ENCODE measurements around the gene WDFY4. TPM values are rescaled to one million over a fixed set of nuclear protein-coding genes. Genes with fewer than 3 reads are reported as not detected.

Gene WDFY4
- total RNA-seq, 1 experiment from 2014 or later = 144 TPM

DNA sequence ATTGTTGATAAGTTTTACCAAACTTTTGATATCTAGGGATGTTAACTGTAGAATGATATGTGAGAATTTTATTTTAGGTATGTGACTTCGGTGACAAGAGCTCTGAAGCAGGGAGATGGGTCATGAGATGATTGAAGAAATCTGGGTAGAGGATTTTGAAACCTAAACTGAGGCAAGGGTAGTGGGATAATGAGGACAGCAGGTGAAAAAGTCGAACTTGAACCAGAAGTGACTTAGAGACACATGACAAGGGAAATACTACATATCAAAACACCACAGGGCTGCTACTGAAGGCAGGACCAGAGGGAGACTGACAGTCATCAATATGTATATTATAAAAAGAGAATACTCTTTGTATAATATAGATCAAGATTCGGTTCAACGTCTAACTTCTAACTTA is 113.2 kb downstream of the WDFY4 start:
- Histone ChIP-seq H2AFZ (ENCODE audit: low read length) (no peak overlapping the region), H3K4me1 (ENCODE audit: low read length) (peaks cover 4% of the 10 kb centered on the region; the same call in 1 of the 2 replicates), H3K27ac (ENCODE audit: low read length) (no peak overlapping the region), H3K36me3 (ENCODE audit: insufficient read depth, low read length) (peaks cover 68% of the 10 kb centered on the region), H3K4me3 (ENCODE audit: low read length) (no peak overlapping the region), H3K4me2 (ENCODE audit: low read depth, low read length, poor library complexity, severe bottlenecking) (no peak overlapping the region), H3K79me2 (ENCODE audit: low read length) (peaks cover 16% of the 10 kb centered on the region), H3K9me3 (ENCODE audit: low read length) (no peaks in the 10 kb centered on the region), H3K9ac (ENCODE audit: low read length) (no peak overlapping the region), H3K9me2 (replicated peaks; ENCODE audit: insufficient read depth, low read length) (no peaks in the 10 kb centered on the region), H3K27me3 (ENCODE audit: low read length) (no peaks in the 10 kb centered on the region), H4K20me1 (ENCODE audit: insufficient read depth, low read depth, low read length) (0 out of 2 replicates have a peak, but pooled peaks cover 10% of the 10 kb centered on the region)
- DNase-seq = no peak

DNA sequence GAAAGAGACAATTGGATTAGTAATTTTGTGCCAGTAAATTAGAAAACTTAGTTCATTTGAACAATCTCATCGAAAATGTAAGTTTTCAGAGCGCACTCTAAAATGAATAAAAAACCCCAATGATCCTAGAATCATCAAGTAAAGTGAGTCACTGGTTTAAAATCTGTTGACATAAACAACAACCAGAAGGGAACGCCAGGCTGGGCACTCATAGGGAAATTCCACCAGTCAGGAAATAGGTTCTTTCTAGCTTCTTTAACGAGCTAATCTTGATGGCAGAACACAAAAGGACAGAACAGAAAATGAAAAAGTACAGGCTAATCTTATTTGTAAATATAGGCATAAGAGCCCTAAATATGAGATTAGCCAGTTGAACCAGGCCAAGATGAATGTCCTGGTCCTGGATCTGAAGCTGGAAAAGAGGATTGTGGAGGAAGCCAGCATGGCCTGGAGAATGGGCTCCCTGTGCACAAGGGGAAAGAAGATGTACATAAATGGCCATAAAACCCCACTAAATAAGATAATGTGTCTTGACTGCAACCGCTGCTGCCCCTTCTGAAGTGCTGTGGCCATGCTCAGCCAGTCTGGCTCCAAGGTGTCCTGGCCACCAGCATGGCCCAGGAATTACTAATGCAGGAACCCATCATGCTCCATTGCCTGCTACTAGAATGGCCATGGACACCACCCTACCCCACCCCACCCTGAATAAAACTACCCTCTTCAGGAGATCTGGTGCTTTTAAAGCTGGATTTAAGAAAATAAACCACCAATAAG is 114.0 kb downstream of the WDFY4 start:
- H2AFZ ChIP-seq (ENCODE audit: low read length) = no peak overlapping the region
- H3K27ac ChIP-seq (ENCODE audit: low read length) = no peak overlapping the region
- H3K9me2 ChIP-seq (replicated peaks; ENCODE audit: insufficient read depth, low read length) = no peaks in the 10 kb centered on the region
- peaks cover 16% of the 10 kb centered on the region for H3K79me2 ChIP-seq (ENCODE audit: low read length)
- H3K9me3 ChIP-seq (ENCODE audit: low read length) = no peaks in the 10 kb centered on the region
- H3K4me3 ChIP-seq (ENCODE audit: low read length) = no peak overlapping the region
- no peak for DNase-seq
- H3K27me3 ChIP-seq (ENCODE audit: low read length) = no peaks in the 10 kb centered on the region
- 0 out of 2 replicates have a peak, but pooled peaks cover 10% of the 10 kb centered on the region for H4K20me1 ChIP-seq (ENCODE audit: insufficient read depth, low read depth, low read length)
- no peak overlapping the region for H3K4me2 ChIP-seq (ENCODE audit: low read depth, low read length, poor library complexity, severe bottlenecking)
- H3K9ac ChIP-seq (ENCODE audit: low read length) = no peak overlapping the region
- H3K36me3 ChIP-seq (ENCODE audit: insufficient read depth, low read length) = peaks cover 70% of the 10 kb centered on the region
- H3K4me1 ChIP-seq (ENCODE audit: low read length) = peaks cover 4% of the 10 kb centered on the region; the same call in 1 of the 2 replicates

DNA sequence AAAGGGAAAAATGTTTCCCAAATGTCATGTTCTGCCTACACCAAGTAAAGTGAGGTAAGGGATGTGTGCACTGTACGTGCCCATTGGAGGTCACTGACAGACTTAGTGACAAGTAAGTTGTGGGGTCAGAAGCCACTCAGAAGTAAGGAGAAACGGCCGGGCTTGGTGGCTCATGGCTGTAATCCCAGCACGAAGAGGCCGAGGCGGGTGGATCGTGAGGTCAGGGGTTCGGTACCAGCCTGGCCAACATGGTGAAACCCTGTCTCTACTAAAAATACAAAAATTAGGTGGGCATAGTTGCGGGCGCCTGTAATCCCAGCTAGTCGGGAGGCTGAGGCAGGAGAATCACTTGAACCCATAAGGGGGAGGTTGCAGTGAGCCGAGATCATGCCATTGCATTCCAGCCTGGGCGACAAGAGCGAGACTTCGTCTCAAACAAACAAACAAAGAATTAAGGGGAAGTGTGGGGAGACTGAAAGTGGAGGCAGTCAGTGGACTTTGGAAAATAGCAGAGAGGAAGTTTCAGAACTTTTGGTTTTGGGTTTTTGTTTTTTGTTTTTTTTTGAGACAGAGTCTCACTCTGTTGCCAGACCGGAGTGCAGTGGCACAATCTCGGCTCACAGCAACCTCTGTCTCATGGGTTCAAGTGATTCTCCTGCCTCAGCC is 114.8 kb downstream of the WDFY4 start:
- Histone ChIP-seq H3K27me3 (ENCODE audit: low read length) (no peaks in the 10 kb centered on the region), H3K4me2 (ENCODE audit: low read depth, low read length, poor library complexity, severe bottlenecking) (no peak overlapping the region), H3K9ac (ENCODE audit: low read length) (no peak overlapping the region), H4K20me1 (ENCODE audit: insufficient read depth, low read depth, low read length) (0 out of 2 replicates have a peak, but pooled peaks cover 2% of the 10 kb centered on the region), H3K4me1 (ENCODE audit: low read length) (peaks cover 4% of the 10 kb centered on the region; the same call in 1 of the 2 replicates), H3K9me3 (ENCODE audit: low read length) (no peaks in the 10 kb centered on the region), H3K36me3 (ENCODE audit: insufficient read depth, low read length) (peaks cover 64% of the 10 kb centered on the region), H2AFZ (ENCODE audit: low read length) (no peak overlapping the region), H3K9me2 (replicated peaks; ENCODE audit: insufficient read depth, low read length) (no peaks in the 10 kb centered on the region), H3K4me3 (ENCODE audit: low read length) (no peak overlapping the region), H3K79me2 (ENCODE audit: low read length) (peaks cover 16% of the 10 kb centered on the region), H3K27ac (ENCODE audit: low read length) (no peak overlapping the region)
- DNase-seq = no peak

DNA sequence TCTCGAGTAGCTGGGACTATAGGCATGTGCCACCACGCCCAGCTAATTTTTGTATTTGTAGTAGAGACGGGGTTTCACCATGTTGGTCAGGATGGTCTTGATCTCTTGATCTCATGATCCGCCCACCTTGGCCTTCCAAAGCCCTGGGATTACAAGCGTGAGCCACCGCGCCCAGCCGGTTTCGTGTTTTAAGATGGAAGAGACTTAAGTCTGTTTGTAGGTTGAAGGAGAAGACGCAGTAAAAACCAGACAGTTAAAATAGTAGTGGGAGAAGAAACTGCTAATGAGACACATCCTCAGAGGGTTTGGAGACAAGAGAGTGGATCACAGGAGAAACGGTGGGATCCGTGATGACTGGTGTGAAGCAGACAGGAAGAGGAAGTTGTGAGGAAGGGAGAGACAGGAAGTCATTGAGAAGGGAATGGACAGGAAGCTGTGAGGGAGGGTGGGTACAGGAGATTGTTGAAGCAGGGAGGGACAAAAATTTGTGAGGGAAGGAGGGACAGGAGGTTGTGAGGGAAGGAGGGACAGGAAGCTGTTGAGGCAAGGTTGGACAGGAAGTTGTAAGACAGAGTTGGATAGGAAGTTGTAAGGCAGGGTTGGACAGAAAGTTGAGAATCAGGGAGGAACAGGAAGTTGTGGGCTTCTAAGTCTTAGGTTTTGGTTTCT is 115.5 kb downstream of the WDFY4 start:
- no peak overlapping the region for H3K9ac ChIP-seq (ENCODE audit: low read length)
- no peaks in the 10 kb centered on the region for H3K9me3 ChIP-seq (ENCODE audit: low read length)
- peaks cover 4% of the 10 kb centered on the region; the same call in 1 of the 2 replicates for H3K4me1 ChIP-seq (ENCODE audit: low read length)
- no peaks in the 10 kb centered on the region for H4K20me1 ChIP-seq (ENCODE audit: insufficient read depth, low read depth, low read length)
- H3K4me2 ChIP-seq (ENCODE audit: low read depth, low read length, poor library complexity, severe bottlenecking) = no peak overlapping the region
- no peak overlapping the region for H3K4me3 ChIP-seq (ENCODE audit: low read length)
- H3K27ac ChIP-seq (ENCODE audit: low read length) = peak overlapping the region; percentile 53
- peaks cover 16% of the 10 kb centered on the region for H3K79me2 ChIP-seq (ENCODE audit: low read length)
- H2AFZ ChIP-seq (ENCODE audit: low read length) = no peak overlapping the region
- DNase-seq = peak; percentile 56
- no peaks in the 10 kb centered on the region for H3K9me2 ChIP-seq (replicated peaks; ENCODE audit: insufficient read depth, low read length)
- no peaks in the 10 kb centered on the region for H3K27me3 ChIP-seq (ENCODE audit: low read length)
- H3K36me3 ChIP-seq (ENCODE audit: insufficient read depth, low read length) = peaks cover 65% of the 10 kb centered on the region

DNA sequence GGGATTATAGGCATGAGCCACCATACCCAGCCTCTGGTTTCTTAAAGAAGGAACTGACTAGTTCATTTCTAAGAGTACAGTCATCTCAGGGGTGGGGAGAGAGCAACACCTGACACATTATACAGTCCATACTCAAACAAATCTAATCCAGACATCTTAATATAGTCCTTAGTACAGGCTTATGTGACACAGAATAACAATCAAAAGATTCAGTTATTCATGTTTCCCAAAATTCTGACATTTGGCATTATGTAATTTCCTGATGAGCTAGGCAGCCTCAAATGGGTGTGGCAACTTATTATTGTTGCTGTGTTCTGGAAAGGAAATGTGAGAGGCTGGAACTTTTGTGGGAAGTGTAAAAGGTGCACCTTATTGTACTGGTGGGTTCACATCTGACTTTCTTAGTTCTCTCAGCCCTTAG is 116.3 kb downstream of the WDFY4 start:
- no peak overlapping the region for H2AFZ ChIP-seq (ENCODE audit: low read length)
- no peak overlapping the region for H3K4me3 ChIP-seq (ENCODE audit: low read length)
- no peak overlapping the region for H3K4me2 ChIP-seq (ENCODE audit: low read depth, low read length, poor library complexity, severe bottlenecking)
- no peak for DNase-seq
- H4K20me1 ChIP-seq (ENCODE audit: insufficient read depth, low read depth, low read length) = no peaks in the 10 kb centered on the region
- no peak overlapping the region for H3K9ac ChIP-seq (ENCODE audit: low read length)
- H3K9me3 ChIP-seq (ENCODE audit: low read length) = no peaks in the 10 kb centered on the region
- 0 out of 2 replicates have a peak overlapping the region, but pooled peaks have one; percentile 15 for H3K27ac ChIP-seq (ENCODE audit: low read length)
- no peaks in the 10 kb centered on the region for H3K27me3 ChIP-seq (ENCODE audit: low read length)
- no peaks in the 10 kb centered on the region for H3K9me2 ChIP-seq (replicated peaks; ENCODE audit: insufficient read depth, low read length)
- peaks cover 67% of the 10 kb centered on the region for H3K36me3 ChIP-seq (ENCODE audit: insufficient read depth, low read length)
- H3K4me1 ChIP-seq (ENCODE audit: low read length) = peaks cover 4% of the 10 kb centered on the region; the same call in 1 of the 2 replicates
- H3K79me2 ChIP-seq (ENCODE audit: low read length) = peaks cover 16% of the 10 kb centered on the region

DNA sequence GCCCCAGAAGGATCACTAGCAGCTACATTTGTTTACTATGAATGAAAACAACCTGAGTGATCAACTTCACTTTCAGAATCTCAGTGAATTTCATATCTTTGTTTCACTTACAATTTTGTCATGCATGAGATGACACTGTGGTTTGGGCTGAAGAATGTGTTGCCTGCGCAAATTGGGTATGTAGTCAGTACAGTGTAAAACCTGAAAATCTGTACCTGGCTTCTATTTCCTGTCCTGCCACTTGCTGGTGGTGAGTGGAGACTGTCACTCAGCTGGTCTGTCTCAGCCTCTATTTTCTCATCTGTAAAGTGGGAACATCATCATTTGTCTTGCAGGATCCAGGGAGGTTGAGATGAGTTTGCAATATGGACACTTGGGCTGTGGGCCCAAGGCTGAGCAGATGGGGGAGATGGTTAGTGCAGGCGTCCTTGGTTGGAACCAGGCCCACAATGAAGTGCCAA is 118.0 kb downstream of the WDFY4 start:
- Histone ChIP-seq H2AFZ (ENCODE audit: low read length) (no peak overlapping the region), H3K4me1 (ENCODE audit: low read length) (peaks cover 4% of the 10 kb centered on the region; the same call in 1 of the 2 replicates), H3K79me2 (ENCODE audit: low read length) (peaks cover 16% of the 10 kb centered on the region), H3K36me3 (ENCODE audit: insufficient read depth, low read length) (peaks cover 70% of the 10 kb centered on the region), H3K4me3 (ENCODE audit: low read length) (no peak overlapping the region), H3K4me2 (ENCODE audit: low read depth, low read length, poor library complexity, severe bottlenecking) (no peak overlapping the region), H4K20me1 (ENCODE audit: insufficient read depth, low read depth, low read length) (no peaks in the 10 kb centered on the region), H3K9ac (ENCODE audit: low read length) (no peak overlapping the region), H3K27ac (ENCODE audit: low read length) (no peak overlapping the region), H3K9me3 (ENCODE audit: low read length) (no peaks in the 10 kb centered on the region), H3K27me3 (ENCODE audit: low read length) (no peaks in the 10 kb centered on the region), H3K9me2 (replicated peaks; ENCODE audit: insufficient read depth, low read length) (no peaks in the 10 kb centered on the region)
- DNase-seq = no peak

DNA sequence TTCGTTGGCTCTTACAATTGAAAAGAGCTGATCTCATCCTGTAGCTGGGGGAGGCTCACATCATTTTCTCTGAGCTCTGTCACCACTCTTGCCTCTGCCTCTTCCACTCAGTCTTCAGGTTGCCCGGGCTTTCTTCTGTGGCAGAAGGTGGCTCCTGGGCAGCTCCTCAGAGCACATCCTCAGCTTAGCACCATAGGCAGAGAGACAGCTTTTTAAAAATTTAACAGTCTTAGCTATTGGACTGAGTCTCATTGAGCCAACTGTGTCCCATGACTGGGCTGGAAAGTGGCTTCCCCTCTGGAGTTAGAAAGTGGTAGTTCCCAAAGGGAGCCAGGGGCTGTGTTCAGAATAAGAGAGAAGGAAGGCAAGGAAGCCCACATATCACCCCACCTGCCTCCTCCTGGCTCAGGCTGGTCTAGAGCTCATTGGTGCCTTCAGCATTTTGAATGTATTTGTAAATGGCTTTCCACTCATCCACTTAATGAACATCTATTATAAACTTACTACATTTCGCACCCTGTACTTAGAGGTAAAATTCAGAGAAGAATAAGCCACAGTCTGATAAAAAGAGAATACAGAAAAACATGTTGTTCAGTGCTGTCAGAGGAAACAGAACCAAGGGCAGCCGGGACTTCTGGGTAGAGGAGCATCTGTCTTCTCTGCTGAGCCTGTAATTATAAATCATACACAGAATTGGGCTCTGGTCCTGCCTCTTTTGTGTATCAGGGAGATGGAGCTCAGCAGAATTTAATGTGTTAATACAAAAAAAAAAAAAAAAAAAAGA is 119.3 kb downstream of the WDFY4 start:
- no peaks in the 10 kb centered on the region for H3K9me2 ChIP-seq (replicated peaks; ENCODE audit: insufficient read depth, low read length)
- no peaks in the 10 kb centered on the region for H3K9me3 ChIP-seq (ENCODE audit: low read length)
- peaks cover 73% of the 10 kb centered on the region for H3K36me3 ChIP-seq (ENCODE audit: insufficient read depth, low read length)
- no peak overlapping the region for H2AFZ ChIP-seq (ENCODE audit: low read length)
- H3K4me1 ChIP-seq (ENCODE audit: low read length) = peaks cover 4% of the 10 kb centered on the region; the same call in 1 of the 2 replicates
- no peak for DNase-seq
- no peaks in the 10 kb centered on the region for H4K20me1 ChIP-seq (ENCODE audit: insufficient read depth, low read depth, low read length)
- H3K9ac ChIP-seq (ENCODE audit: low read length) = no peak overlapping the region
- no peak overlapping the region for H3K4me2 ChIP-seq (ENCODE audit: low read depth, low read length, poor library complexity, severe bottlenecking)
- no peak overlapping the region; the same call in 1 of the 2 replicates for H3K27ac ChIP-seq (ENCODE audit: low read length)
- H3K4me3 ChIP-seq (ENCODE audit: low read length) = no peak overlapping the region
- peaks cover 16% of the 10 kb centered on the region for H3K79me2 ChIP-seq (ENCODE audit: low read length)
- H3K27me3 ChIP-seq (ENCODE audit: low read length) = no peaks in the 10 kb centered on the region
